DND-41 (cell line): ENCODE data around the gene ASB16.

Source experiments
- ATAC-seq: fragments of 200-7000 bp; cut with Tn5 transposase; 3 replicates; pipeline ENCODE4 v1.9.1; 2021; ENCODE audit warnings: low read depth; ENCODE audit not compliant: insufficient read depth
- DNase-seq: peaks from one replicate; pipeline ENCODE4 v3.0.0-alpha.2; 2020
- H2AFZ ChIP-seq: 2 replicates; pipeline ENCODE4 v1.6.0; 2012; ENCODE audit warnings: low read depth, low read length
- H3K27ac ChIP-seq: 2 replicates; pipeline ENCODE4 v1.5.1; 2012; ENCODE audit warnings: low read length, inconsistent platforms
- H3K27me3 ChIP-seq: fragments of 200-600 bp; sonication (generic); 2 replicates; pipeline ENCODE4 v1.6.0; 2012; ENCODE audit warnings: low read length, mild to moderate bottlenecking, inconsistent platforms; ENCODE audit not compliant: insufficient read depth, poor library complexity
- H3K36me3 ChIP-seq: 2 replicates; pipeline ENCODE4 v1.5.1; 2012; ENCODE audit warnings: low read length, inconsistent platforms; ENCODE audit not compliant: insufficient read depth
- H3K4me1 ChIP-seq: 2 replicates; pipeline ENCODE4 v1.5.1; 2012; ENCODE audit warnings: mild to moderate bottlenecking, low read length; ENCODE audit not compliant: insufficient read depth
- H3K4me2 ChIP-seq: 2 replicates; pipeline ENCODE4 v1.6.0; 2012; ENCODE audit warnings: mild to moderate bottlenecking, moderate library complexity, low read length, inconsistent platforms; ENCODE audit not compliant: insufficient read depth
- H3K4me3 ChIP-seq, 2 experiments: fragments of 200-600 bp in 1 of 2; shearing (Covaris generic) in 1 of 2; 2 replicates each; pipeline ENCODE4 v1.5.1; 2012 to 2016; ENCODE audit warnings: inconsistent platforms in 2 of 2, low read length in 2 of 2, mild to moderate bottlenecking in 2 of 2, low read depth in 1 of 2, moderate library complexity in 1 of 2
- H3K79me2 ChIP-seq: 2 replicates; pipeline ENCODE4 v1.6.0; 2012; ENCODE audit warnings: low read length, inconsistent platforms; ENCODE audit not compliant: insufficient read depth
- H3K9ac ChIP-seq: 2 replicates; pipeline ENCODE4 v1.6.0; 2012; ENCODE audit warnings: low read depth, mild to moderate bottlenecking, inconsistent platforms, low read length, moderate library complexity
- H3K9me3 ChIP-seq: 2 replicates; pipeline ENCODE4 v1.5.1; 2012; ENCODE audit warnings: low read length, moderate library complexity, mild to moderate bottlenecking, inconsistent platforms; ENCODE audit not compliant: insufficient read depth, severe bottlenecking
- H4K20me1 ChIP-seq: 2 replicates; pipeline ENCODE4 v1.6.0; 2012; ENCODE audit warnings: low read length; ENCODE audit not compliant: insufficient read depth
- EZH2 ChIP-seq: IDR thresholded peaks from 3 replicates; pipeline ENCODE4 v1.6.1; 2012; ENCODE audit warnings: borderline replicate concordance, low read depth, mild to moderate bottlenecking, moderate library complexity, low read length, inconsistent platforms; ENCODE audit not compliant: severe bottlenecking
- TF ChIP-seq, protein P1 (sequence below): IDR thresholded peaks from 2 replicates; pipeline ENCODE4 v1.5.1; 2012; ENCODE audit warnings: borderline replicate concordance, low read length, moderate library complexity, mild to moderate bottlenecking; ENCODE audit not compliant: poor library complexity, severe bottlenecking; ENCODE audit errors: extremely low read depth

ASB16 gene

DNA sequence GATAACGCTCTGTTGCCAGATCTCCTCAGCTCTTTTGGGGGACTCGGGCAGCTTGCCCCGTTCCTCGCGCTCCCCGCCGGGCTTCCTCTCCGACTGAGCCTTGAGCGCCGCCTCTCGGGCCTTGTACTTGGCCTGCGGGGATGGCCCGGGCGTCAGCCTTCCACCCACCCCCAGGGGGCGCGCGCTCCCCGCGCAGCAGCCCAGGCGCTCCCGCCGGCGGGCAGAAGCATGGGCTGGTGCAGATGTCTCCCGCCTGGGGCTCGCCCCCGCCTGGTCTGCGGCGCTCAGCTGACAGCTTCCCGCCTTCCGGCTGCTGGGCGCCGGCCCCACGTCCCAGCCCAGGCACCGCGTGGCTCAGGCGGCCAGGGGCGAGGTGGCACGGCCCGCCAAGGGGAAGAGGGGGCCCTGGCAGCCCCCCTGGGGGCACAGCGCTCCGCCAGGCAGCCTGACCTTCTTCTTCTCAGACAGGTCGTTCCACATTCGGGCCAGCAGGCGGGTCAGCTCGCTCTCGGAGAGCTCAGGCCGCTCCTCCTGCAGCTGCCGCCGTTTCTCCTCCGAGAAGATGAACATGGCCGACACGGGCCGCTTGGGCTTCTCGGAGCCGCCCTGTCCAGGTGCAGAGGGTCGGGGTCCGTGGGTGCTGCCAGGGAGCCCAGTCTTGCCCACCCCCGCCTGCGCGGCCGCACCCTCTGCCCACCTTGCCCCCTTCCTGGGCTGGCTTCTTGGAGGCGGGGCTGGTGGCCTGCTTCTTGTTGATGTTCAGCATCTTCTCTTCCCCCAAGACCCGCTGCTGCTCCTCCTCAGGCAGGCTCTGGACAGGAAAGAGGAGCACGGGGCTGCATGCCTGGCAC, 40.1 kb downstream of the ASB16 start:
- no peak overlapping the region for H3K4me3 ChIP-seq
- H3K9me3 ChIP-seq: no peaks in the 10 kb centered on the region
- H3K79me2 ChIP-seq: peaks cover 8% of the 10 kb centered on the region; the same call in 1 of the 2 replicates
- no peak overlapping the region for H2AFZ ChIP-seq
- no peaks in the 10 kb centered on the region for H3K27me3 ChIP-seq
- H3K9ac ChIP-seq: peak overlapping the region; percentile 40
- peaks cover 20% of the 10 kb centered on the region for H3K4me1 ChIP-seq
- peaks cover 32% of the 10 kb centered on the region for H4K20me1 ChIP-seq
- peak overlapping the region; percentile 63 for H3K27ac ChIP-seq
- DNase-seq (peak; percentile 90), ATAC-seq (peak; percentile 94)
- TF ChIP-seq EZH2: no peak
- TF ChIP-seq, protein P1, sequence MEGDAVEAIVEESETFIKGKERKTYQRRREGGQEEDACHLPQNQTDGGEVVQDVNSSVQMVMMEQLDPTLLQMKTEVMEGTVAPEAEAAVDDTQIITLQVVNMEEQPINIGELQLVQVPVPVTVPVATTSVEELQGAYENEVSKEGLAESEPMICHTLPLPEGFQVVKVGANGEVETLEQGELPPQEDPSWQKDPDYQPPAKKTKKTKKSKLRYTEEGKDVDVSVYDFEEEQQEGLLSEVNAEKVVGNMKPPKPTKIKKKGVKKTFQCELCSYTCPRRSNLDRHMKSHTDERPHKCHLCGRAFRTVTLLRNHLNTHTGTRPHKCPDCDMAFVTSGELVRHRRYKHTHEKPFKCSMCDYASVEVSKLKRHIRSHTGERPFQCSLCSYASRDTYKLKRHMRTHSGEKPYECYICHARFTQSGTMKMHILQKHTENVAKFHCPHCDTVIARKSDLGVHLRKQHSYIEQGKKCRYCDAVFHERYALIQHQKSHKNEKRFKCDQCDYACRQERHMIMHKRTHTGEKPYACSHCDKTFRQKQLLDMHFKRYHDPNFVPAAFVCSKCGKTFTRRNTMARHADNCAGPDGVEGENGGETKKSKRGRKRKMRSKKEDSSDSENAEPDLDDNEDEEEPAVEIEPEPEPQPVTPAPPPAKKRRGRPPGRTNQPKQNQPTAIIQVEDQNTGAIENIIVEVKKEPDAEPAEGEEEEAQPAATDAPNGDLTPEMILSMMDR: peak; percentile 90
- H3K4me2 ChIP-seq: peak overlapping the region; percentile 37; the same call in 1 of the 2 replicates
- peaks cover 87% of the 10 kb centered on the region for H3K36me3 ChIP-seq

DNA sequence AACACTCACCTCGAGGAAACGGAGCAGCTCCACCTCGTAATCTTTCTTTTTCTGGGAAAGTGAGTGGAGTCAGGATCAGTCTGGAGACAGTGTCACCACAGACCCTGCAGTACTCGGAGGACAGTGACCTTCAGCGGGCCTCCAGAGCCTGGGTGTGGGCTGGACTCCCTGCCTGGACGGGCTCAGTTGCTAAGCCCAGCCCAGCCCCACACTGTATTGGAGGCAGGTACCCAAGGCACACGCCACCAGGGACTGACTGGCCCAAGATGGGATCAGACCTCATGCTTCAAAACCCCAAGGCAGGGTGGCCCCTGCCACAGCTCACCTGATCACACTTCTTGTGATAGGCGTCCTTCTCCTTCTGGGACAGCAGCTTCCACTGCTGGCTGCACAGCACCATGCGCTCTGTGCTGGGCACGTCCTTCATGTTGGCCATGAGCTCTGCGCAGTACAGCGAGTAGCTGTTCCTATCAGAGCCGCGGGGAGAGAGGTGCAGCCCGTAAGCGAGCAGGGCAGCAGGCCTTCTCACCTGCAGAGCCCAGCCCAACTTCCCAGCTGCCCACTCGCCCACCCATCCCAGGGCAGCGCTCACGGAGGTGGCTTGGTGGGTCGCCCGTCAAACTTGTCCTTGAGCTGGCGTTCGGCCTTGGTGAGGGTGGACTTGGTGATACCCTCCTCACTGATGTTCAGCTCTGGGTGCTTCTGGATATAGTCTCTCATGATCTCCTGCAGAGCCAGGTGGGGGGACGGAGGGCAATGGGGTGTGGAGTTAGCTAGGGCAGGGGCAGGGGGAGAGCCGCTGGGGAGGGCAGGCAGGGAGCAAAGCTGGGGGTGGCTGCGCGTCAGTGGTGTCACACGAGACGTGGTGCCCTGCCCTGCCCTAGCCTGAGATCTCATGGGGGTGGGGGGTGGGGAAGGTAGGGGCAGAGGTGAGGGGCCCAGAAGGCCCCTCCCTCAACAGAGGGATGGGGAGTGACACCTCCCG, 41.1 kb downstream of the ASB16 start:
- H3K9ac ChIP-seq: peak overlapping the region; percentile 40; the same call in 1 of the 2 replicates
- H3K4me2 ChIP-seq: 0 out of 2 replicates have a peak overlapping the region, but pooled peaks have one; percentile 3
- H3K27ac ChIP-seq: no peak overlapping the region
- peaks cover 41% of the 10 kb centered on the region for H4K20me1 ChIP-seq
- peaks cover 29% of the 10 kb centered on the region for H3K4me1 ChIP-seq
- H2AFZ ChIP-seq: no peak overlapping the region
- no peak overlapping the region for H3K4me3 ChIP-seq
- no peak for TF ChIP-seq EZH2
- TF ChIP-seq, protein P1: no peak
- peaks cover 96% of the 10 kb centered on the region for H3K36me3 ChIP-seq
- H3K9me3 ChIP-seq: no peaks in the 10 kb centered on the region
- DNase-seq (no peak), ATAC-seq (no peak)
- peaks cover 18% of the 10 kb centered on the region for H3K79me2 ChIP-seq
- H3K27me3 ChIP-seq: no peaks in the 10 kb centered on the region

DNA sequence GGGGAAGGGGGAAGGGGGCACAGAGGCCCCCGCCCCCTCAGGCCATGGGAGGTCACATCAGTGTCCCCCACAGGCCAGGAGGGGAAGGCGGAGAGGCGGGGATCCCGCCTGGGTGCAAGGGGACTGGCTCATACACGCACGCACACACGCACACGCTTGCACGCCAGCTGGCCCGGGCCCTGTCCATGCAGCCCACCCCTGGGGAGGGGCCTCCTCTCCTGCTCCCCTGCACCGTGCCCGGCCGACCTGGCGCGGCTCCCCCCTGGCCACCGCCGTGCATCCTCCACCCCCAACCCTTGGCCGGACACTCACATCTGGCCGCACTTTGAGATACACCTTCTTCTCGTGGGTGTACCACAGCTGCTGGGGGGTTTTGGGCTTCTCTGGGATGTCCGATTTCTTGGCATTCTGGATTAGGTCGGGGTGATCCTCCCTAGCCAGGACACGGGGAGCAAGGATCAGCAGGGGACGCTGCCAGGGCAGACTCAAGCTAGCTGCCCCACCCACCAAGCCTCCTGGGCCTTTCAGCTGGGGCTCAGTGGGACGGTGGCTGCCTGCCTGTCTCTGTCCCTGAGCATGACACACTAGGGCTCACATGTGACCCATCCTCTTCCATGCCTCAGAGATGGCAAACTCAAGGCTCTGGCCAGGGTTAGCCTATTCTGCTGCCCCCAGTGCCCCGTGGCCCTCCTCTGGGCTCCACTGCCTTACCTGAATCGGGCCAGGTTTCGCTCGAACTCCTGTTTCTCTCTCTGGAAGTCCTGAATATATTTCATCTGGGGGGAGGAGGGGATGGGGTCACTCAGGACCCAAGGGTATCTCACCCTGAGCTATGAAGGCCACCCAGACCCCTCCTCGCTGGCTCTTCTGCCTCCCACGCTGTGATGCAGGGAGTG, 42.3 kb downstream of the ASB16 start:
- Histone ChIP-seq H4K20me1 (peaks cover 49% of the 10 kb centered on the region), H3K9me3 (no peaks in the 10 kb centered on the region), H3K79me2 (peaks cover 30% of the 10 kb centered on the region), H3K27ac (no peak overlapping the region), H3K4me3 (no peak overlapping the region), H3K4me2 (no peak overlapping the region), H2AFZ (no peak overlapping the region), H3K27me3 (no peaks in the 10 kb centered on the region), H3K9ac (no peak overlapping the region), H3K36me3 (peaks cover 96% of the 10 kb centered on the region), H3K4me1 (peaks cover 40% of the 10 kb centered on the region)
- TF ChIP-seq, protein P1: no peak
- TF ChIP-seq EZH2: no peak
- no peak for ATAC-seq
- DNase-seq: no peak
